Prostate gland (tissue), 2 donors: ENCODE measurements around the gene GPR45.

Source experiments
- CTCF ChIP-seq, 4 experiments: fragments of 200-600 bp in 2 of 4; fragments of 450-650 bp in 2 of 4; sonication (generic) in 2 of 4; IDR thresholded peaks; 1 replicate in 3 of 4; 2 replicates in 1 of 4; pipeline ENCODE4 v1.5.1; 2016 to 2019; ENCODE audit warnings: antibody characterized with exemption in 4 of 4, mild to moderate bottlenecking in 2 of 4, moderate library complexity in 2 of 4
- POLR2A ChIP-seq: fragments of 450-650 bp; IDR thresholded peaks from one replicate; pipeline ENCODE4 v1.6.1; 2016; ENCODE audit warnings: antibody characterized with exemption, mild to moderate bottlenecking
- POLR2AphosphoS5 ChIP-seq: sonication (generic); formaldehyde crosslinking; IDR thresholded peaks from one replicate; pipeline ENCODE4 v1.6.1; 2017; ENCODE audit warnings: antibody characterized with exemption

- TF ChIP-seq CTCF (IDR thresholded peaks at IDR 0.05), result no peak
- no peak for TF ChIP-seq POLR2A
- TF ChIP-seq POLR2AphosphoS5, result no peak
Measured at GRCh38 chr2:105239924-105240323, 1.6 kb upstream of the GPR45 start.
